OCI-LY1 (cell line): ENCODE results near the gene IKBKG.
"Not testable (repeated sequence)": the region's sequence is repeated elsewhere in the genome, so short reads cannot be mapped to it uniquely, and the experiment has no call there.

ENCODE experiments used
- CTCF ChIP-seq: fragments of 200-600 bp; sonication (generic), shearing (Covaris generic); IDR thresholded peaks from 2 replicates; pipeline ENCODE4 v1.5.1; 2017; ENCODE audit warnings: mild to moderate bottlenecking, antibody characterized with exemption, low read length, moderate library complexity, mixed read lengths
- EZH2 ChIP-seq: fragments of 200-600 bp; sonication (generic), shearing (Covaris generic); IDR thresholded peaks from 2 replicates; pipeline ENCODE4 v1.8.0; 2017; ENCODE audit warnings: borderline replicate concordance, mixed run types, mild to moderate bottlenecking, antibody characterized with exemption, low read length, moderate library complexity, mixed read lengths

- not testable (repeated sequence) for TF ChIP-seq CTCF, EZH2
These were observed 25.6 kb downstream of the IKBKG start for GRCh38 chrX:154573061-154573460.
